ENCODE results near the gene UCN2.

- TF ChIP-seq, protein P1, sequence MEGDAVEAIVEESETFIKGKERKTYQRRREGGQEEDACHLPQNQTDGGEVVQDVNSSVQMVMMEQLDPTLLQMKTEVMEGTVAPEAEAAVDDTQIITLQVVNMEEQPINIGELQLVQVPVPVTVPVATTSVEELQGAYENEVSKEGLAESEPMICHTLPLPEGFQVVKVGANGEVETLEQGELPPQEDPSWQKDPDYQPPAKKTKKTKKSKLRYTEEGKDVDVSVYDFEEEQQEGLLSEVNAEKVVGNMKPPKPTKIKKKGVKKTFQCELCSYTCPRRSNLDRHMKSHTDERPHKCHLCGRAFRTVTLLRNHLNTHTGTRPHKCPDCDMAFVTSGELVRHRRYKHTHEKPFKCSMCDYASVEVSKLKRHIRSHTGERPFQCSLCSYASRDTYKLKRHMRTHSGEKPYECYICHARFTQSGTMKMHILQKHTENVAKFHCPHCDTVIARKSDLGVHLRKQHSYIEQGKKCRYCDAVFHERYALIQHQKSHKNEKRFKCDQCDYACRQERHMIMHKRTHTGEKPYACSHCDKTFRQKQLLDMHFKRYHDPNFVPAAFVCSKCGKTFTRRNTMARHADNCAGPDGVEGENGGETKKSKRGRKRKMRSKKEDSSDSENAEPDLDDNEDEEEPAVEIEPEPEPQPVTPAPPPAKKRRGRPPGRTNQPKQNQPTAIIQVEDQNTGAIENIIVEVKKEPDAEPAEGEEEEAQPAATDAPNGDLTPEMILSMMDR (IDR thresholded peaks at IDR 0.05; ENCODE audit: poor library complexity): peak; percentile 81
- TF ChIP-seq EZH2 (IDR thresholded peaks at IDR 0.05; ENCODE audit: borderline replicate concordance): no peak
- TF ChIP-seq EZH2phosphoT487 (IDR thresholded peaks at IDR 0.05; ENCODE audit: low read depth, severe bottlenecking, unreplicated experiment): no peak
These were observed 14.6 kb downstream of the UCN2 start for GRCh38 chr3:48548729-48549705.

Data from hepatocyte (in vitro differentiated cells).